WERI-Rb-1 (cell line): ENCODE data around the gene PRKAG2.

Experiments
- DNase-seq: peaks from one replicate; pipeline ENCODE4 v3.0.0-alpha.2; 2020
- H3K27ac ChIP-seq: fragments of 250-450 bp; sonication (Bioruptor Pico); 2 replicates; pipeline ENCODE4 v1.5.1; 2020; ENCODE audit warnings: mild to moderate bottlenecking, moderate library complexity
- H3K27me3 ChIP-seq: fragments of 250-450 bp; sonication (Bioruptor Pico); 2 replicates; pipeline ENCODE4 v1.5.1; 2021; ENCODE audit warnings: mild to moderate bottlenecking, low read depth, moderate library complexity; ENCODE audit not compliant: insufficient read depth, severe bottlenecking
- H3K36me3 ChIP-seq: fragments of 250-450 bp; sonication (Bioruptor Pico); 2 replicates; pipeline ENCODE4 v1.5.1; 2020; ENCODE audit warnings: mild to moderate bottlenecking, moderate library complexity
- H3K4me3 ChIP-seq: 2 replicates; pipeline ENCODE4 v1.5.1; 2011; ENCODE audit warnings: low read depth, mild to moderate bottlenecking, control low read depth, low read length
- H3K9me3 ChIP-seq: fragments of 250-450 bp; sonication (Bioruptor Pico); 2 replicates; pipeline ENCODE4 v1.5.1; 2021; ENCODE audit warnings: mild to moderate bottlenecking, moderate library complexity; ENCODE audit not compliant: severe bottlenecking
- TF ChIP-seq, protein P1 (sequence below): IDR thresholded peaks from 2 replicates; pipeline ENCODE4 v1.5.1; 2011; ENCODE audit warnings: low read depth, mild to moderate bottlenecking, control low read depth, inconsistent platforms, low read length

The PRKAG2 gene

DNA sequence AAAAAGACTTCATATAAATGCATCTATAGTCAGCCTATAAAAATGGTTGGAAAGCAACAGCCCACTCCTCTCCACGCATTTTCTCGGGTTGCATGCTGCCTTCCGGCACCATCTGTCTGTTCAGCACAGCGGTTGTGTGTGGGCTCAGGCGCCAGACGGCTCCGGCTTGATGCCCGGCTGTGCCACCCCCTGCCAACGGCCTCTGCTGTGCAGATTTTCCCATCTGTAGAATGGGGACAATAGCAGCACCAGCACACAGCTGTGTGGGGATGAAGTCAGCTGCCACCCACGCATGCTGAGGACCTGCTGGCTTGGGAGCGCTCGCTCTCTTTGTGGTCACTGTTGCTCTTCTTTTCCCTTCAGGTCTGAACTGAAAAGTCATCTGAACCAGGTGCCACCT lies 19.5 kb downstream of the PRKAG2 start:
- Histone ChIP-seq H3K4me3 (no peak overlapping the region), H3K27me3 (no peaks in the 10 kb centered on the region), H3K36me3 (no peaks in the 10 kb centered on the region), H3K27ac (no peak overlapping the region), H3K9me3 (no peaks in the 10 kb centered on the region)
- TF ChIP-seq, protein P1, sequence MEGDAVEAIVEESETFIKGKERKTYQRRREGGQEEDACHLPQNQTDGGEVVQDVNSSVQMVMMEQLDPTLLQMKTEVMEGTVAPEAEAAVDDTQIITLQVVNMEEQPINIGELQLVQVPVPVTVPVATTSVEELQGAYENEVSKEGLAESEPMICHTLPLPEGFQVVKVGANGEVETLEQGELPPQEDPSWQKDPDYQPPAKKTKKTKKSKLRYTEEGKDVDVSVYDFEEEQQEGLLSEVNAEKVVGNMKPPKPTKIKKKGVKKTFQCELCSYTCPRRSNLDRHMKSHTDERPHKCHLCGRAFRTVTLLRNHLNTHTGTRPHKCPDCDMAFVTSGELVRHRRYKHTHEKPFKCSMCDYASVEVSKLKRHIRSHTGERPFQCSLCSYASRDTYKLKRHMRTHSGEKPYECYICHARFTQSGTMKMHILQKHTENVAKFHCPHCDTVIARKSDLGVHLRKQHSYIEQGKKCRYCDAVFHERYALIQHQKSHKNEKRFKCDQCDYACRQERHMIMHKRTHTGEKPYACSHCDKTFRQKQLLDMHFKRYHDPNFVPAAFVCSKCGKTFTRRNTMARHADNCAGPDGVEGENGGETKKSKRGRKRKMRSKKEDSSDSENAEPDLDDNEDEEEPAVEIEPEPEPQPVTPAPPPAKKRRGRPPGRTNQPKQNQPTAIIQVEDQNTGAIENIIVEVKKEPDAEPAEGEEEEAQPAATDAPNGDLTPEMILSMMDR, result no peak
- DNase-seq, result no peak

DNA sequence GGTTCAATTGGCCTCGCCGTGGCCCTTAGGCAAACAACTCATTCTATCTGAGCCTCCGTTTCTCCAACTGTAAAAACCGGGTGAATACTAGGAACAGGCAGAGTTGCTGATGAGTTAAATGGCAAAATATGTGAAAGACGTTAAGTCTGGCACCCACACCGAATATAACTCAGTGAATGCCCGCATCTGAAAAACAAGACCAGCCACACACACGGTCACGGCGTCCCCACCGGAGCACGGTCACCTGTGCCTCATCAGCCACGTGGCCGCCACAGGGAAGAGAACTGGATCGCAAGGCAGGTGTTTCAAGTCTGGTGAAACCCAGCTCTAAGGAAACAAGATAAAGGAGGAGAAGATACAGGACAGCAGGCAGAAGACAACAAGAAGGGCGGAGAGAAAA lies 20.4 kb downstream of the PRKAG2 start:
- no peak for DNase-seq
- no peaks in the 10 kb centered on the region for H3K9me3 ChIP-seq
- no peaks in the 10 kb centered on the region for H3K27me3 ChIP-seq
- no peaks in the 10 kb centered on the region for H3K36me3 ChIP-seq
- no peak overlapping the region for H3K4me3 ChIP-seq
- TF ChIP-seq, protein P1, result no peak
- no peak overlapping the region for H3K27ac ChIP-seq

DNA sequence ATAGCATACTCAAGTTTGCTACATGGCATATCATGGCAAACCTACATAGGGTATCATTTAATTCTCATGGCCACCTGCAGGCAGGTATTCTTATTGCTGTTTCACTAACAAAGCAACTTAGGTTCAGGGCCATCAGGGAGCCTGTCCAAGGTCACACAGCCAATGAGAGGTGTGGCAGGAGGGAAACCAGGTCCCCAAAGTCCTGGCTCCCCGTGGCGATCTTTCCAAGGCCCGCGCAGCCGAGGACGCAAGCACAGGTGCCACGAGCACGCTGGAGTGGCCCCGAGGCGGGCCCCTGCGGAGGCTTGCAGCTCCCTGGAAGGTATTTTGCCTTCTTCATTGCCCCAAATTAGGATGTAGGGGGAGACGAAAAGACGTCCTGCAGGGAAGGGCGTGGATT lies 20.8 kb downstream of the PRKAG2 start:
- Histone ChIP-seq H3K9me3 (no peaks in the 10 kb centered on the region), H3K36me3 (no peaks in the 10 kb centered on the region), H3K4me3 (no peak overlapping the region), H3K27ac (no peak overlapping the region), H3K27me3 (no peaks in the 10 kb centered on the region)
- TF ChIP-seq, protein P1, result no peak
- no peak for DNase-seq

DNA sequence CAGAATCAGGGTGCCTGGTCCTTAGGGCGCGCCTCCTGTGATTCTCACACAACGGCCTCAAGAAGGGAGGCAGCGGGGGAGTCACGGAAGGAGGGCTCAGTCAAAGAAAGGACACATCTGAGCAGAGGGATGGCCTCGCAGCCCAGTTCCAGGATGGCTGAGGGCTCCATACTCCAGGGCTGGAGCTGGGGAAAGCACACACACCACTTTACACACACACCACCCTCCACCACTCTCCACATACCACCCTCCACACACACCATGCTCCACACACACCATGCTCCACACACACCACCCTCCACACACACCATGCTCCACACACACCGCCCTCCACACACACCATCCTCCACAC lies 22.2 kb downstream of the PRKAG2 start:
- Histone ChIP-seq H3K27me3 (no peaks in the 10 kb centered on the region), H3K9me3 (no peaks in the 10 kb centered on the region), H3K27ac (no peak overlapping the region), H3K36me3 (no peaks in the 10 kb centered on the region), H3K4me3 (no peak overlapping the region)
- TF ChIP-seq, protein P1, result no peak
- DNase-seq, result no peak

DNA sequence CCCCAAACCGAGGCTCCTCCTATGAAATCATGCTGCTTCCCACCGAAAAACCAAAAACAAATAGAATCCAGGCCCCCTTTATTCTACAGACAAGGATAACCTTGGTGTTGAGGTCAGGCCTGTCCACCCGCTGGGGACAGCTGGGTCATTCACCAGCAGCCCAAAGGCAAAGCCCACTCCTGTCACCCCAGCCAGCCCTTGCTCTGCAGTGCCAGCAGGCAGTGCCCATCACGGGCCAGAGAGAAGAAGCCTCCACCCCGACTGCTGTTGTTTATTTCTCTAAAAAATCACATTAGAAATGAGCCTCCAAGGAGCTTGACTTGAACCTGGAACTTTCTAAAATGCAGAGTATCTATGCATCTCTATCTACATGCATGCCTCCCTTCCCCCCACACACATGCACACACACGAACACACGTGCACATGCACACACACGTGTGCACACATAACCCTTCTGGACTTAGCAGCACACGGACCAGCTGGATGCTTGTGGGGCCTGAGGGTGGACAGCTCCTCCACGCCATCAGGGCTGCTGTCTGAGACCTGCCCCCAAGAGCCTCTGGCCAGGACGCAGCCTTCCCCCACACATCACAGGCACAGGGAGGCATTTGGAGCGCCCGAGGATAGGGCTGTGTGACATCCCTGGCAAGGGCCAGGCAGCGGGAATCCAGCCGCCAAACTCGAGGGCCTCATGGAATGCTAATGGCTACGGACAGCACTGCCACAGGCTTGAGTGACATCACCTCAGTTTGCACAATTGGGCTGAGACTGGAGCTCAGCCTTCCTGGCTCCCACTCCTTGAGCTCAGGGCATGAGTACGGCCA lies 22.8 kb downstream of the PRKAG2 start:
- H3K27ac ChIP-seq, result no peak overlapping the region
- no peaks in the 10 kb centered on the region for H3K27me3 ChIP-seq
- no peak for DNase-seq
- H3K4me3 ChIP-seq, result no peak overlapping the region
- H3K36me3 ChIP-seq, result no peaks in the 10 kb centered on the region
- TF ChIP-seq, protein P1, result no peak
- H3K9me3 ChIP-seq, result no peaks in the 10 kb centered on the region
